Activated T-cell treated with anti-CD3 and anti-CD28 coated beads for 4 hours (primary cell): Measurements from ENCODE around the gene RNF169.

Source experiments
- DNase-seq: peaks from one replicate; pipeline ENCODE4 v3.0.0-alpha.2; 2020

RNF169 gene

GRCh38 chr11:74826901-74827300 is 78.3 kb downstream of the RNF169 start:
- no peak for DNase-seq

GRCh38 chr11:74837191-74837590 is 88.5 kb downstream of the RNF169 start:
- no peak for DNase-seq

- no peak for DNase-seq
These were observed 89.5 kb downstream of the RNF169 start for GRCh38 chr11:74838188-74838587.

DNA sequence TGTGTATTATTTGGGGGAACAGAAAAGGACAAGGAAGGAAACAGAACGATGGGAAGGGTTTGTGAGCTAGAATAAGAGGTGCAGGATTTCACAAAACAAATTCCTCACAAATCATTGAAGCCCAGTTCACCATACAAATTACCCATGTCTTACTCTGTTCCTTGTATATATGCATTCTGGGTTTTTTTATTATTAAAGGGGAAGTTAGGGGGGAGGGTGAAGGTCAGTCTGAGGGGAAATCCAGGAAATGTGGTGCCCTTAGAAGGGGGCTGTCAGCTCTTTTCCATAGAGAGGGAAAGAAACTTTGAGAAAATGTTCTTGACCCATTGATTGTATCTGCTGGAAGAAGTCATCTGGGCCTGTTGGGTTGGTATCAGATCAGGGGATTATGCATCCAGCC is 90.8 kb downstream of the RNF169 start:
- no peak for DNase-seq

- no peak for DNase-seq
These were observed 91.3 kb downstream of the RNF169 start for GRCh38 chr11:74839971-74840370.

GRCh38 chr11:74840486-74840885 is 91.8 kb downstream of the RNF169 start:
- DNase-seq: no peak

DNA sequence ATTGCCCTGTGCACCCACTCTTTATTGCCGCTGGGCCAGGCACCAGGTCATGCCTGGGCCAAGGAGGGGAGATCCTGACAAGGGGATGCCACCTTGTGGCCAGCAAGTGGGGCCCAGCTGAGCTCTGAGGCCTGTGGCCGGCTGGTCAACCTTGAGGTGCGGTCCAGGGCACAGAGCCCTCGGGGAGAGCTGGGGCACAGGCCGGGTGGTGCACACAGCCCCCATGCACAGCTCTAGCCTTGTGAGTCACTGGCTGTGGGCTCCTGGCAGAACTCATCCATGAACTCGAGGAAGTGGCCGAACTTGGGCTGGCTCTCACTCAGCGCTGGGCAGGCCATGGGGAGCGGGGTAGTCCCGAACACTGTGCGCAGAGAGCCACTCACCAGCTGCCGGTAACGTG is 94.3 kb downstream of the RNF169 start:
- DNase-seq: no peak

DNA sequence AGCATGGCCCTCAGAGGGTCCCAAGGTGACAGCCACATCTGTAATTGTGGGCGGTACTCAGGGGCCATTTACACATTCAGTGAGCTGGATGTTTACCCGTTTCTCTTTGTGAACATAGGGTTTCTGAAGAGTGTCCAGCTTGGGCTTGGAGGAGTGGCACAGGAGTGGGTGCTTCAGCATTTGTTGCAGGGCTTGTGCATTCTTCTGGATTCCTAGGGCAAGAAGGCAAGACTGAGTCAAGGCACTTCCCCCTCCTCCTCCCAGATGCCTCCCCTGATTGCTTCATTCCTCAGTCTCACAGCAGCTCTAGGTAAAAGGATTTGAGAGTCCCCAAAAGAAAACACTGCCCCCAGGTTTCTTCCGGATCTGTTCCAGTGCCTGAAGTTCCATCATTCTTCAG is 95.4 kb downstream of the RNF169 start:
- no peak for DNase-seq

DNA sequence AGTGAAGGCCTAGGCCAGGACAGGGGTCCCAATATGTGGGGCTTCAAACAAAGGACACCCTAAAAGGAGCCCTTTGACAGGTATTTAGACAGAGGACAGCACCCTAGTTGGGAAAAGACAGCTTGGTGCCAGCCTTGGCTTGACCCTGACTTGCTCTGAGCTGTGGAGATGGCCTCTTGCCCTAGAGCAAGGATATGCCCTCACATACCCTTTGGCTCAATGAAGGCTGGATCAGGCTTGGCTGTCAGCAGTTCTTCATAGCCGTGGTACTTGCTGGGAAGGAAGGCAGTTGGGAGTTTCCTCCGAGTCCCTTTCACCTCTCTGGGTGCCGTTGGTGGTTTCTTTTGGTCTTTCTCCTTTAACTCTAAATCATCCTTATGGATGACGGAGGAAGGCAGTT is 96.2 kb downstream of the RNF169 start:
- no peak for DNase-seq

- DNase-seq: no peak
These were observed 97.4 kb downstream of the RNF169 start for GRCh38 chr11:74845978-74846517.

DNA sequence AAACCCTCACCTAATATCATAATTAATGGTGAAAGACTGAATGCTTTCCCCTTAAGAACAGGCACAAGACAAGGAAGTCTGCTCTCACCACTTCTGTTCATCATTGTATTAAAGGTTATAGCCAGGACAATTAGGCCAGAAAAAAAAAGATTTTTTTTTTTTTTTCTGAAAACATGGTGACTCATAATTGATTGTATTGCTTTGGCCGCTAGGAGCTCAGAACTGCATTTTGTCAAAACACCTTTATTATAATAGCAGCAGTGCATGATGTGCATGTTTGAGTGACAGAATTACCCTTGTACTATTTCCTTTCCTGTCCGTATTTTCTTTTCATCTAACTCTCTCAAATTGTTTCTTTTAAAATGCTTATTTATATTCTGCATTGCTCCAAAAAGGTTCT is 98.1 kb downstream of the RNF169 start:
- DNase-seq: no peak

DNA sequence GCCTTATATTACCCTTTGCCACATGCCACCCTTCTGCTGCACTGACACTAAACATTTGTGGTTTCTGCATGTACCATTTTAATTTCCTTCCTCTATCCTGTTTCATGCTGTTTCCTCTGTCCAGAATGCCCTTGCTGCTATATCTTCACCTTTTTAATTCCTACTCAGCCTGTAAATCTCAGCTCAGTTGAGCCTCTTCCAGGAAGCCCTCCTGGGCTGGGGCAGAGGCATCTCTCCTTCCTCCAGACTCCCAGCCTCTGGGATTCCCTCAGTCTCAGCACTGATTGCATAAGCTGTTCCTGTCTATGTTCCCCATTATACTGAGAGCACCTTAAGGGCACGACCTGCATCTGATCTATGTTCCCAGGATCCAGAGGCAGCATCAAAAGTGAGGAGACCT is 98.7 kb downstream of the RNF169 start:
- DNase-seq: no peak

DNA sequence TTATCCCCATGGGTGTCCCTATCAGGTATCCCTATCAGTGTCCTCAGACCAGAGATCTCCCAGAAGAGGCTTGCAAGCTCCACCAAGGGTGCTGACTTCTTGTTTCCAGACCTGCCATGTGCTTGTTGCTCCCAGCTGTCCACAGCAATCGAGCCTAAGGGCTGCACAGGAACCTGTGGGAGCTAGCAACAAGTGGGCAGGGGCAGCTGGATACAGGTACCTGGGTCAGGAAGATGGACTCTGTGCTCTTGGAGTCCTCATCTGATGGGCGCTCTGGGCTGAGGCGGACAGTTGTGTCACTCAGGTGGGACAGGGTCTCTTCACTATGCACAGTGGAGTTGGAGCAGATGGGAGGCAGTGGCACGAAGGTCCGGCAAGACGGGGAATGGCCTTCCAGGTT is 99.2 kb downstream of the RNF169 start:
- DNase-seq: no peak

DNA sequence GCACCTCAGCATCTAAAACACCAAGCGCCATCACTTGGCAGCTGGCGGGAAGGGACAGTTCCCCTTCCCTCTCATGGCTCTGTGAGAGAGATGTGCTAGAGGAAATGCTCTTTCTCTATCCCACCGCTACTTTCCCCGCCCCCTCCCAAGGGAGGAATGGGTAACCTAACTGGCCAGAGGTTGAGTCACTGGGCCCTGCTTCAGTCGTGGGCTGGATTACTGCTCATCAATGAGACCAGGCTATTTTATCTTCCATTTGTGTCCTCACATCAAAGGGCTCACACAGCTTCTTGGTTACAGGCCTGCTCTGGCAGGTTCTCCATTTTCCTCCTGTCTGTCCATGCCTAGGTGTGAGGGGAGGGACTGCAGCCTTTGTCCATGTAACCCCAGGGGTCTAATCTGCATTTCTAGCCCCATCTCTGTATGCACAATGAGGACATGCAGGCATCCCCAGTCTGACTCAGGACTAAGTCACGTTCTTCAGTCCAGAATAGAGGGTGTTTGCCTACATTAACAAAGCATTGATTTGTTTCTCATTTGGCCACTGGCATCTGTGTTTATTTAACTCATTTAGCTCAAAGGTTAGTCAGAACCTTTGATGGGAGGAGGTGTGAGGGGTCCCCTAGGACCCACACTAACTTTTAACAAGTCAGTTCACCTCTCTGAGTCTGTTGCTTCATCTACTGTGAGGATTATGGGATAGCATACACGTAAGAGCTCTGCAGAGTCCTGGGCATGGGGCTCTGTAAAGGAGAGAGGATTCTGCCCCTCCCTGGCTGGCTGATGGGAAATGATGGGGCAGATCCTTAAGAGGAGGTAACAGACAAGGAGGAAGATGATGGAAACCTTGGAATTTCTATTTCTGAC is 101.1 kb downstream of the RNF169 start:
- DNase-seq: no peak

DNA sequence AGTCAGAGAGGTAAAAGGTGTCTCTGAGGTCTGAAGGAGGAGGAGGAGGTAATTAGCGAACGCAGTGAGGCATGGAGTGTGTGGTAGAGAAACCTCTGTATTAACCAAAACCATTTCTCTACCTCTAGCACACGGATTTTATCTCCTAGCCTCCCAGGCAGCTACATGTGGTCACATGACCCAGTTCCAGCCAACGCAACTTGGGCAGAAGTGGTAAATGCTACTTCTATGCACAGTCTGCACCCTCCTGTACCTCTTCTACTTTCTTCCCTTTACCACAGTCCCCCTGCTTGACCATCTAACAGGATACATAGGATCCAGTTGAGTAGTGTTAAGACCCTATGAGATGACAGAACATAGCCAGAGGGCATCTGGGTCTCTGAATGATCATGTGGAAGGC is 104.6 kb downstream of the RNF169 start:
- DNase-seq: no peak

DNA sequence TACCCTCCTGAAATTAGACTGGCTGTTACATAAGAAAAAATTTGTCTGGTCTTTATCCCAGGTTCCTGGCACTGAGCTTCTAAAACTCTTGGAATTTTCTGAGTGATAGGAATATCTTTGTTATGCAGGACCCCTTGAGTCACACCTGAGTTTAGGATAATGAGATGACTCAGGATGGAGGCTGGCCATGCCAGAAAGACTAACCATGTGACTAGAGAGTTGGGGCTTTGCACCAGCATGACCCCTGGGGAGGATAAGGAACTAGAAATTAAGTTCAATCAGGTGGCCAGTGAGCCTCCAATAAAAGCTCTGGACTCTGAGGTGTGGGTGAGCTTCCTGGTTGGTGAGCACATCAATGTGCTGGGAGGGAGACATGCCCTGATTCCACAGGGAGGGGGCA is 112.1 kb downstream of the RNF169 start:
- no peak for DNase-seq

DNA sequence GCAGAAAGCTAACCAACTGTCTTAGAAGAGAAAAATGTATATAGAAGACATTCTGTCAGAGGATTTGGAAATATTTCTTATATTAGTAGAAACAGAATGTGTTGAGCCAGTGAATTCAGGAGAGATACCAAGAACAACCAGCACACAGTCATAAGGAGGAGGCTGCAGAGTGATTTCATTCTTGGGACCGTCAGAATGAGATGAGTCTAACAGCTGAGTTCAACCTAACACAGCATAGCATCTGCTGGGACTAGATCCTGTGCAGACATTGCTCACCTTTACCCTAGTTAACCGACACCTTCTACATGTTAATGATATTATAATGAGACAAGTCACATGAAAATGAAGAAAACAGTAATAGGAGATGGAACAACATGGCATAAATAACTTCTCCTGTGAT is 114.8 kb downstream of the RNF169 start:
- no peak for DNase-seq

DNA sequence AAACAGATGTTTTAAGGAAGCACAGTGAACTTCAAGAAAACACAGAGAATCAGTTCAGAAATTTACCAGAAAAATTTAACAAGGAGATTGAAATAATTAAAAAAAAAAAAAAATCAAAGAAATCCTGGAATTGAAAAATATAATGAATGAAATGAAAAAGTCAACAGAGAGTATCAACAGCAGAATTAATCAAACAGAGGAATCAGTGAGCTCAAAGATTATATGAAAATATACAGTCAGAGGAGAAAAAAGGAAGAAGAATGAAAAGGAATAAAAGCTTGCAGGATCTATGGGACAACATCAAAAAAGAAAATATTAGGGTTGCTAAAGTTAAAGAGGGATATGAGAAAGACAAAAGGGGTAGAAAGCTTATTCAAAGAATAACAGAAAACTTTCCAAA is 117.9 kb downstream of the RNF169 start:
- DNase-seq: no peak

GRCh38 chr11:74870485-74870884 is 121.8 kb downstream of the RNF169 start:
- no peak for DNase-seq

DNA sequence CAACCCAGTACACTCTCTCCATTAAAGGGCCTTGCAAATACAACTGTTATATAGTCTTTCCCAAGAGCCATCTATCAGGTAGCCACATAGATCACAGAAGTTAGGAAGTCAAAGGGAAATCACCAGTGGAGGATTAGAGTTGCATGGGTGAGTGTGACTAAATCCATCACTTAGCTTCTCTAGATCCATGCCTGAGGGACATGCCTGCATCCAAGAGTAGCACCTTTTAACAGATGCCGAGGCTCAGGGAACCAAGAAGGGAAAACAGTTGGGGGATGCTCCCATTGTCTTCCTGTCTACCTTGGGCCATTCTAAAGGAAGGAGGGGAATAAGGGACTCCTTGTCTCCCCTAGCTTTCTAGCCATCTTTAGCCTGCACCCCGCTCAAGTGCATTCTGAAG is 122.4 kb downstream of the RNF169 start:
- no peak for DNase-seq

GRCh38 chr11:74877132-74877531 is 128.5 kb downstream of the RNF169 start:
- DNase-seq: no peak
